PC-3 (cell line): Measurements from ENCODE around the gene ENTPD2.

Experiments used
- EZH2 ChIP-seq: fragments of 300-600 bp; sonication (generic); IDR thresholded peaks from one replicate; pipeline ENCODE4 v1.6.1; 2017; ENCODE audit warnings: antibody characterized with exemption, mild to moderate bottlenecking, low read length; ENCODE audit not compliant: unreplicated experiment
- EZH2phosphoT487 ChIP-seq: fragments of 300-600 bp; sonication (generic); IDR thresholded peaks from 2 replicates; pipeline ENCODE4 v1.6.1; 2018; ENCODE audit warnings: mild to moderate bottlenecking, antibody characterized with exemption, low read length, borderline replicate concordance
- TF ChIP-seq, protein P1 (sequence below): fragments of 300-600 bp; sonication (generic); conservative IDR thresholded peaks from 2 replicates; pipeline ENCODE4 v1.5.1; 2017; ENCODE audit warnings: antibody characterized with exemption, low read depth, mild to moderate bottlenecking, low read length

- TF ChIP-seq, protein P1, sequence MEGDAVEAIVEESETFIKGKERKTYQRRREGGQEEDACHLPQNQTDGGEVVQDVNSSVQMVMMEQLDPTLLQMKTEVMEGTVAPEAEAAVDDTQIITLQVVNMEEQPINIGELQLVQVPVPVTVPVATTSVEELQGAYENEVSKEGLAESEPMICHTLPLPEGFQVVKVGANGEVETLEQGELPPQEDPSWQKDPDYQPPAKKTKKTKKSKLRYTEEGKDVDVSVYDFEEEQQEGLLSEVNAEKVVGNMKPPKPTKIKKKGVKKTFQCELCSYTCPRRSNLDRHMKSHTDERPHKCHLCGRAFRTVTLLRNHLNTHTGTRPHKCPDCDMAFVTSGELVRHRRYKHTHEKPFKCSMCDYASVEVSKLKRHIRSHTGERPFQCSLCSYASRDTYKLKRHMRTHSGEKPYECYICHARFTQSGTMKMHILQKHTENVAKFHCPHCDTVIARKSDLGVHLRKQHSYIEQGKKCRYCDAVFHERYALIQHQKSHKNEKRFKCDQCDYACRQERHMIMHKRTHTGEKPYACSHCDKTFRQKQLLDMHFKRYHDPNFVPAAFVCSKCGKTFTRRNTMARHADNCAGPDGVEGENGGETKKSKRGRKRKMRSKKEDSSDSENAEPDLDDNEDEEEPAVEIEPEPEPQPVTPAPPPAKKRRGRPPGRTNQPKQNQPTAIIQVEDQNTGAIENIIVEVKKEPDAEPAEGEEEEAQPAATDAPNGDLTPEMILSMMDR: no peak
- no peak for TF ChIP-seq EZH2phosphoT487
- TF ChIP-seq EZH2: no peak
Measured at GRCh38 chr9:137088121-137088520, 34.3 kb upstream of the ENTPD2 start.
